HG03565 (cell line): Measurements from ENCODE around the gene FAM72B.
A peak's percentile ranks its signal among the peaks of the same experiment; 100 is the strongest.
"Not testable (repeated sequence)": the region's sequence is repeated elsewhere in the genome, so short reads cannot be mapped to it uniquely, and the experiment has no call there.

Source experiments
- ATAC-seq: cut with Tn5 transposase; IDR thresholded peaks from one replicate; pipeline ENCODE4 v1.9.1; 2021; ENCODE audit warnings: mild to moderate bottlenecking, moderate library complexity; ENCODE audit not compliant: unreplicated experiment

Gene FAM72B

GRCh38 chr1:121156958-121157603 is 27.1 kb downstream of the FAM72B start:
- not testable (repeated sequence) for ATAC-seq

DNA sequence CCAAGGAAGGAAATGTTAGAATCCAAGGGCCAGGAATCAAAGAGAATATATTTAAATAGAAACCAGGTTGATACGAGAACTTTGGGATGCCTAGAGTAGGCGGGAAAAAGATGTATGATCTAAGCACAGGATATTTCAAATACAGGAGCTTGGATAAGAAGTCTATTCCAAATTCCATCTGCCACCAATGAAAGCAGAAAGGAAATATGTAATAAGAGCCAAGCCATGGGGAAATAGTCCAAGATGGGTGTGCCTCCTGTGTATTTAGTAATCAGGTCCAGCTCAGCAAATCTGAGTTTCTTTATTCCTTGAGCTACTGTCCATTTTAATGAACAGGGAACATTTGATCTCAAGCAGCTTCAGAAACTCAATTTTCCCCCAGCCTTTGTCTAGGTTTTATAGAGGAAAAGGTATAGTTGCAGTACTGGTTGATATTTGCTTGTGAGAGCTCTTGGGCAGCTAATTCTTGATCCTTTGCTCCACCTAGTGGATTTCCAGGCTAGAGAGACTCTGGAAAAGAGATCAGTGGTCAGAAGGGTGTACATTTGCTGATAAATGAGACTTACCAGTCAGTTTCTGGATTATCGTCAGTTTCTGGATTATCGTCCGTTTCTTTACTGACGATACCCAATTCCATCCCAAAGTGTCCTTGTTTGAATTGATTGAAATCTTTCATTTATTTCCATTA is 28.3 kb downstream of the FAM72B start:
- ATAC-seq = not testable (repeated sequence)

GRCh38 chr1:121154811-121155210 is 29.3 kb downstream of the FAM72B start:
- not testable (repeated sequence) for ATAC-seq

DNA sequence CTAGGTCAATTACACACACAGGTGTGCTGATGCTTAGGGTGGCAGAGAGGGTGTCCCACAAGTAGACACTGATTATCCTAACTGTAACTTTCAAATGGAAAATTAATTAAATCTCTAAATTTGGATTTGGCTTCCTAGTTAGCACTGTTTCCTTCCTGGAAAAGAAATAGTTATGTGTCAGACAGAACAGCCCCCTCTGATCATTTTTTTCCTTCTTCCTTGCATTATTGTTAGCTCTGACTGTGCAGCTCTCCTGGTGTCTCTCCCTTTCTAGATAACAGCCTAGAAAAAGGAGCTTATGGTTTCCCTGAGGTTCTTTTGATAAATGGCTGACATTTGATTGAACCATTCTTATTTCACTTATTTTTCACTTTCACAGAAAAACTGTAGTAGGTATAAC is 31.4 kb downstream of the FAM72B start:
- ATAC-seq = not testable (repeated sequence)

- not testable (repeated sequence) for ATAC-seq
Measured at GRCh38 chr1:121151294-121151693, 32.8 kb downstream of the FAM72B start.

GRCh38 chr1:121148489-121149190 is 35.5 kb downstream of the FAM72B start:
- ATAC-seq = peak; percentile 41

DNA sequence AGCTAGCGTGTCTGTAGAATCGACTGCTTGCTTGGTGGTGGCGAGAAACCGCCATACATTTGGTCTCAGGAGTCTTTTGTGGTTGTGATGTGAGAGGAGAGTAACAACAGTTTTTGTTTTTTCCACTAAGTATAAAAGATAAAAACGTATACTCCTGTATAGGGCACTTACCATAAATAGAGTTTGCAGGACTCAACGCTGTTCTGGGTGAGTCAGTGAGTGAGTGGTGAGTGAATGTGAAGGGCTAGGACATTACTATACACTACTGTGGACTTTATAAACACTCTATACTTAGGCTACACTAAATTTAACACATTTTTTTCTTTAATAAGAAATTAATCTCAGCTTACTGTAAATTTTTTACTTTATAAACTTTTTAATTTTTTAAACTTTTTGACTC is 43.7 kb downstream of the FAM72B start:
- ATAC-seq = not testable (repeated sequence)

DNA sequence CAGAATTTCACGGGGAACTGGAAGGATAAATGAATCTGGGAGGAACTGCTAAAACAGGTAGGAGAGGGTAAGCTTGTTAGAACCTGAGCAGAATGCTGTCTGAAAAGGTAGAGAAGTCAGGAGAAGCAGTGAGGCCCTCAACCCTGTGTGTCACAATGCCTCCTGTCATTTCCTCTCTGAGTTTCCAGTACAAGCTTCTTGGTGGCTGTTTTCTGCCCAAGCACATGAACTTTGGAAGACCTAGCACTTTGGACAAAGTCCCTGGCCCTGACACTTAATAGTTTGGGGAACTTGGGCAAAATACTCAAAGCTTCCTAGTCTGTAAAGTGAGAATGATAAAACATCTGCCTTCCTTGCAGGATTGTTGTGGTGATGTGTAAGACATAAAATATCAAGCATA is 52.6 kb downstream of the FAM72B start:
- not testable (repeated sequence) for ATAC-seq

- ATAC-seq = not testable (repeated sequence)
Measured at GRCh38 chr1:121118480-121118824, 65.7 kb downstream of the FAM72B start.
